ENCODE results near the gene RORC. TPM values are rescaled to one million over a fixed set of nuclear protein-coding genes. Genes with fewer than 3 reads are reported as not detected.

Gene RORC
- total RNA-seq, 1 experiment from 2014 or later, result 1.3 TPM

GRCh38 chr1:151775894-151776664 is 55.5 kb downstream of the RORC start:
- Histone ChIP-seq H3K9me3 (ENCODE audit: control insufficient read depth in 1 of 2, insufficient read depth in 1 of 2, low read depth in 1 of 2, low read length in 2 of 2) (no peaks in the 10 kb centered on the region), H3K27me3 (ENCODE audit: insufficient read depth, low read length) (no peaks in the 10 kb centered on the region), H3K4me2 (ENCODE audit: low read length) (no peak overlapping the region), H3K9me2 (ENCODE audit: insufficient read depth) (no peaks in the 10 kb centered on the region), H2AFZ (ENCODE audit: low read depth, low read length, poor library complexity, severe bottlenecking) (no peak overlapping the region), H4K20me1 (ENCODE audit: insufficient read depth) (no peaks in the 10 kb centered on the region), H3K9ac (ENCODE audit: low read length) (no peak overlapping the region), H3K4me1 (ENCODE audit: control insufficient read depth in 1 of 2, insufficient read depth in 2 of 2, low read length in 2 of 2) (peaks cover 0 to 5% of the 10 kb centered on the region in 2 experiments; a peak in 1 of 4 replicates), H3K79me2 (ENCODE audit: insufficient read depth, low read length) (no peaks in the 10 kb centered on the region), H3K4me3 (replicated peaks in 1 of 2; ENCODE audit: low read depth in 1 of 2, low read length in 2 of 2) (no peak overlapping the region), H3K27ac (ENCODE audit: low read depth, low read length) (no peak overlapping the region), H3K36me3 (ENCODE audit: control insufficient read depth in 1 of 2, insufficient read depth in 2 of 2, low read length in 2 of 2) (peaks cover 0 to 3% of the 10 kb centered on the region in 2 experiments; a peak in 1 of 4 replicates)
- no peak for ATAC-seq
- POLR2A ChIA-PET, result no interaction called here
- BruUV-seq (replicated peaks), result no TSS peak
- no peak for TF ChIP-seq TCF7L2 (IDR thresholded peaks at IDR 0.05; ENCODE audit: borderline replicate concordance, extremely low read depth, insufficient read depth, insufficient read length)
- TF ChIP-seq SP1 (IDR thresholded peaks at IDR 0.05; ENCODE audit: low read depth), result no peak
- TF ChIP-seq ELF1 (IDR thresholded peaks at IDR 0.05; ENCODE audit: borderline replicate concordance, low read depth), result no peak
- no peak for TF ChIP-seq CTCF (IDR thresholded peaks at IDR 0.05 in 2 of 3, conservative IDR thresholded peaks at IDR 0.05 in 1 of 3; ENCODE audit: borderline replicate concordance in 1 of 3, insufficient read depth in 1 of 3, low read depth in 2 of 3, low read length in 2 of 3)
- no peak for TF ChIP-seq ZBTB33 (IDR thresholded peaks at IDR 0.05; ENCODE audit: extremely low read depth, insufficient replicate concordance, low read length)
- no peak for TF ChIP-seq CBX3 (IDR thresholded peaks at IDR 0.05; ENCODE audit: low read depth)
- TF ChIP-seq EGR1 (IDR thresholded peaks at IDR 0.05; ENCODE audit: low read depth), result no peak
- TF ChIP-seq POLR2AphosphoS5 (IDR thresholded peaks at IDR 0.05; ENCODE audit: low read depth, low read length), result no peak
- TF ChIP-seq EZH2 (IDR thresholded peaks at IDR 0.05), result no peak
- TF ChIP-seq ZFX (IDR thresholded peaks at IDR 0.05), result no peak
- no peak for TF ChIP-seq SRF (IDR thresholded peaks at IDR 0.05; ENCODE audit: low read depth)
- DNase-seq (ENCODE audit: low read depth, low spot score), result no peak
- intact Hi-C loops (cut with micrococcal nuclease), result no loop called here
- RAD21 ChIA-PET (ENCODE audit: low non-redundant PET in 1 of 2, low total read pairs in 2 of 2, uncharacterized antibody in 2 of 2, unreplicated experiment in 2 of 2), result no interaction called here
- CTCF ChIA-PET, result no interaction called here
